ENCODE measurements around the gene CD5L. TPM values are rescaled to one million over a fixed set of nuclear protein-coding genes. Genes with fewer than 3 reads are reported as not detected.

The CD5L gene
- 100 to 1,000 TPM in 1 of 2 donors, 10 to 100 TPM in 1; 14.1 to 124 TPM for total RNA-seq
- polyA plus RNA-seq: 10 to 100 TPM in 1 of 2 donors, 1 to 10 TPM in 1; 7.9 to 56.7 TPM

DNA sequence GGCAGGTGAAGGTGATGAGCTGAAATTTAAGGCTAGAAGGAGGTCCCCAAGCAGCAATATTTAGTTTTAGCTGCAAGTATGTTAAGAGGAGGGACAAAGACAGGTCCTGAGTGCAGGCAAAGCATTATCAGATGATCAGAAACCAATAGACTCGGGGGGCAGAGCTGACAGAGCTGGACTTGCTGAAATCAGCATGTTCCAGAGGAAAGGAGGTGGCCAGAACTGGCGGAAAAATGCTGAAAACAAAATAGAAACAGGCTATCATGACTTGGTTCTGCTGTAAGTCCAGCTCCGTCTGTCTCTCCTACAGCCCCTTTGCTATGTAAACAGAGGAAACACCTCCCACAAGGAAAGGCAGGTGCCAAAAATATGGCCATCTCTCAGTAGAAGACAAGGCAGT lies at the start of gene CD5L:
CD5L (minus strand) TSS at position 101 of the 400 bp plus-strand sequence. CDS start 107 bp downstream, outside the sequence.
- peaks cover 0 to 3% (median 0%) of the 10 kb centered on the region in 4 donors for H3K9me3 ChIP-seq (ENCODE audit: control insufficient read depth in 4 of 4, low read length in 3 of 4)
- DNase-seq (ENCODE audit: low spot score): no peak
- no peak within 1 kb of the TSS for H3K9ac ChIP-seq (ENCODE audit: low read depth in 1 of 2, low read length in 2 of 2)
- no peak within 1 kb of the TSS for H3K27ac ChIP-seq (ENCODE audit: low read depth in 1 of 2, low read length in 2 of 2)
- no peak within 1 kb of the TSS for H3K4me3 ChIP-seq (ENCODE audit: low read depth in 1 of 3, low read length in 3 of 3)
- TF ChIP-seq, protein P1, sequence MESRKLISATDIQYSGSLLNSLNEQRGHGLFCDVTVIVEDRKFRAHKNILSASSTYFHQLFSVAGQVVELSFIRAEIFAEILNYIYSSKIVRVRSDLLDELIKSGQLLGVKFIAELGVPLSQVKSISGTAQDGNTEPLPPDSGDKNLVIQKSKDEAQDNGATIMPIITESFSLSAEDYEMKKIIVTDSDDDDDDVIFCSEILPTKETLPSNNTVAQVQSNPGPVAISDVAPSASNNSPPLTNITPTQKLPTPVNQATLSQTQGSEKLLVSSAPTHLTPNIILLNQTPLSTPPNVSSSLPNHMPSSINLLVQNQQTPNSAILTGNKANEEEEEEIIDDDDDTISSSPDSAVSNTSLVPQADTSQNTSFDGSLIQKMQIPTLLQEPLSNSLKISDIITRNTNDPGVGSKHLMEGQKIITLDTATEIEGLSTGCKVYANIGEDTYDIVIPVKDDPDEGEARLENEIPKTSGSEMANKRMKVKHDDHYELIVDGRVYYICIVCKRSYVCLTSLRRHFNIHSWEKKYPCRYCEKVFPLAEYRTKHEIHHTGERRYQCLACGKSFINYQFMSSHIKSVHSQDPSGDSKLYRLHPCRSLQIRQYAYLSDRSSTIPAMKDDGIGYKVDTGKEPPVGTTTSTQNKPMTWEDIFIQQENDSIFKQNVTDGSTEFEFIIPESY (IDR thresholded peaks at IDR 0.05): no peak
- TF ChIP-seq FOXA2 (IDR thresholded peaks at IDR 0.05) (no peak), GABPA (IDR thresholded peaks at IDR 0.05 in 1 of 2, conservative IDR thresholded peaks at IDR 0.05 in 1 of 2) (no peak), HNF4G (IDR thresholded peaks at IDR 0.05) (no peak), FOXA1 (IDR thresholded peaks at IDR 0.05) (no peak), SP1 (IDR thresholded peaks at IDR 0.05) (no peak), HNF4A (conservative IDR thresholded peaks at IDR 0.05) (no peak), RAD21 (IDR thresholded peaks at IDR 0.05) (no peak)
- TF ChIP-seq, protein P2, sequence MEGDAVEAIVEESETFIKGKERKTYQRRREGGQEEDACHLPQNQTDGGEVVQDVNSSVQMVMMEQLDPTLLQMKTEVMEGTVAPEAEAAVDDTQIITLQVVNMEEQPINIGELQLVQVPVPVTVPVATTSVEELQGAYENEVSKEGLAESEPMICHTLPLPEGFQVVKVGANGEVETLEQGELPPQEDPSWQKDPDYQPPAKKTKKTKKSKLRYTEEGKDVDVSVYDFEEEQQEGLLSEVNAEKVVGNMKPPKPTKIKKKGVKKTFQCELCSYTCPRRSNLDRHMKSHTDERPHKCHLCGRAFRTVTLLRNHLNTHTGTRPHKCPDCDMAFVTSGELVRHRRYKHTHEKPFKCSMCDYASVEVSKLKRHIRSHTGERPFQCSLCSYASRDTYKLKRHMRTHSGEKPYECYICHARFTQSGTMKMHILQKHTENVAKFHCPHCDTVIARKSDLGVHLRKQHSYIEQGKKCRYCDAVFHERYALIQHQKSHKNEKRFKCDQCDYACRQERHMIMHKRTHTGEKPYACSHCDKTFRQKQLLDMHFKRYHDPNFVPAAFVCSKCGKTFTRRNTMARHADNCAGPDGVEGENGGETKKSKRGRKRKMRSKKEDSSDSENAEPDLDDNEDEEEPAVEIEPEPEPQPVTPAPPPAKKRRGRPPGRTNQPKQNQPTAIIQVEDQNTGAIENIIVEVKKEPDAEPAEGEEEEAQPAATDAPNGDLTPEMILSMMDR (IDR thresholded peaks at IDR 0.05; ENCODE audit: low read depth, low read length, missing input control): no peak
- TF ChIP-seq, protein P3, sequence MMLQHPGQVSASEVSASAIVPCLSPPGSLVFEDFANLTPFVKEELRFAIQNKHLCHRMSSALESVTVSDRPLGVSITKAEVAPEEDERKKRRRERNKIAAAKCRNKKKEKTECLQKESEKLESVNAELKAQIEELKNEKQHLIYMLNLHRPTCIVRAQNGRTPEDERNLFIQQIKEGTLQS (IDR thresholded peaks at IDR 0.05): no peak
- WGBS: 41% methylated on average over 3 of the region's 3 CpGs
- H3K36me3 ChIP-seq (ENCODE audit: control insufficient read depth in 4 of 4, insufficient read depth in 3 of 4, low read depth in 1 of 4, low read length in 3 of 4): no peaks in the 10 kb centered on the region
- no peaks in the 10 kb centered on the region for H3K27me3 ChIP-seq (ENCODE audit: control insufficient read depth in 4 of 4, insufficient read depth in 4 of 4, low read length in 3 of 4)
- no peaks in the 10 kb centered on the region for H3K4me1 ChIP-seq (ENCODE audit: control insufficient read depth in 4 of 4, insufficient read depth in 4 of 4, low read length in 3 of 4)

DNA sequence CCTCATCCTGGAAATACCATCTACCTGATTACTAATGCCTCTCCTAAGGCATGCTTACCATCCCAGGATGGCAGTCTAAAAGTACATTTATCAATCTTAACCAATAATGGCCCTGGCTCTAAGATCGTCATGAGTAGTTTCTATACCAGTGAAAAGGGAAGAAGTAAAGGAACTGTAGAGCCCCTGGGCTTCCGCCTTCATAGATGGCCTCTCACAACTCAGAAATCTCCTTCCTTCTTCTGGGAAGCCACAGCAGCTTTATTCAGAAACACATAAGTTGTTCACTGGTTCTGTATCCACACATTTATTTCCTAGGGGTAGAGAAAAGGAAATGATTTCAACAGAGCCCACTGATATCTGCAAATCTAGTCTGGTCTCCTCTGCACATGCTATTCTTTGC lies 41.0 kb upstream of the CD5L start:
- WGBS: 68% methylated on average over 2 of the region's 2 CpGs
- Histone ChIP-seq H3K36me3 (ENCODE audit: control insufficient read depth in 4 of 4, insufficient read depth in 3 of 4, low read depth in 1 of 4, low read length in 3 of 4) (no peaks in the 10 kb centered on the region), H3K9ac (ENCODE audit: low read depth in 1 of 2, low read length in 2 of 2) (no peak overlapping the region), H3K4me3 (ENCODE audit: low read depth in 1 of 3, low read length in 3 of 3) (no peak overlapping the region), H3K27me3 (ENCODE audit: control insufficient read depth in 4 of 4, insufficient read depth in 4 of 4, low read length in 3 of 4) (no peaks in the 10 kb centered on the region), H3K27ac (ENCODE audit: low read depth in 1 of 2, low read length in 2 of 2) (no peak overlapping the region), H3K4me1 (ENCODE audit: control insufficient read depth in 4 of 4, insufficient read depth in 4 of 4, low read length in 3 of 4) (no peaks in the 10 kb centered on the region), H3K9me3 (ENCODE audit: control insufficient read depth in 4 of 4, low read length in 3 of 4) (no peaks in the 10 kb centered on the region)
- no peak for DNase-seq (ENCODE audit: low spot score)
- TF ChIP-seq RAD21 (IDR thresholded peaks at IDR 0.05) (no peak), FOXA2 (IDR thresholded peaks at IDR 0.05) (no peak), GABPA (IDR thresholded peaks at IDR 0.05 in 1 of 2, conservative IDR thresholded peaks at IDR 0.05 in 1 of 2) (no peak), NR2F2 (IDR thresholded peaks at IDR 0.05) (no peak), JUND (IDR thresholded peaks at IDR 0.05) (no peak), SP1 (IDR thresholded peaks at IDR 0.05) (no peak)
- TF ChIP-seq, protein P4, sequence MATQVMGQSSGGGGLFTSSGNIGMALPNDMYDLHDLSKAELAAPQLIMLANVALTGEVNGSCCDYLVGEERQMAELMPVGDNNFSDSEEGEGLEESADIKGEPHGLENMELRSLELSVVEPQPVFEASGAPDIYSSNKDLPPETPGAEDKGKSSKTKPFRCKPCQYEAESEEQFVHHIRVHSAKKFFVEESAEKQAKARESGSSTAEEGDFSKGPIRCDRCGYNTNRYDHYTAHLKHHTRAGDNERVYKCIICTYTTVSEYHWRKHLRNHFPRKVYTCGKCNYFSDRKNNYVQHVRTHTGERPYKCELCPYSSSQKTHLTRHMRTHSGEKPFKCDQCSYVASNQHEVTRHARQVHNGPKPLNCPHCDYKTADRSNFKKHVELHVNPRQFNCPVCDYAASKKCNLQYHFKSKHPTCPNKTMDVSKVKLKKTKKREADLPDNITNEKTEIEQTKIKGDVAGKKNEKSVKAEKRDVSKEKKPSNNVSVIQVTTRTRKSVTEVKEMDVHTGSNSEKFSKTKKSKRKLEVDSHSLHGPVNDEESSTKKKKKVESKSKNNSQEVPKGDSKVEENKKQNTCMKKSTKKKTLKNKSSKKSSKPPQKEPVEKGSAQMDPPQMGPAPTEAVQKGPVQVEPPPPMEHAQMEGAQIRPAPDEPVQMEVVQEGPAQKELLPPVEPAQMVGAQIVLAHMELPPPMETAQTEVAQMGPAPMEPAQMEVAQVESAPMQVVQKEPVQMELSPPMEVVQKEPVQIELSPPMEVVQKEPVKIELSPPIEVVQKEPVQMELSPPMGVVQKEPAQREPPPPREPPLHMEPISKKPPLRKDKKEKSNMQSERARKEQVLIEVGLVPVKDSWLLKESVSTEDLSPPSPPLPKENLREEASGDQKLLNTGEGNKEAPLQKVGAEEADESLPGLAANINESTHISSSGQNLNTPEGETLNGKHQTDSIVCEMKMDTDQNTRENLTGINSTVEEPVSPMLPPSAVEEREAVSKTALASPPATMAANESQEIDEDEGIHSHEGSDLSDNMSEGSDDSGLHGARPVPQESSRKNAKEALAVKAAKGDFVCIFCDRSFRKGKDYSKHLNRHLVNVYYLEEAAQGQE (IDR thresholded peaks at IDR 0.05): no peak
- TF ChIP-seq, protein P3 (IDR thresholded peaks at IDR 0.05): no peak
